GM12878 (cell line): ENCODE data around the gene ZNF423. TPM values are rescaled to one million over a fixed set of nuclear protein-coding genes. Genes with fewer than 3 reads are reported as not detected.

ENCODE experiments used
- ASH2L ChIP-seq: fragments of 300-600, 200-600 bp; sonication (generic); IDR thresholded peaks from 2 replicates; pipeline ENCODE4 v1.6.1; 2017; ENCODE audit warnings: low read depth, mild to moderate bottlenecking, borderline replicate concordance
- E2F8 ChIP-seq: fragments of 450-650 bp; IDR thresholded peaks from 2 replicates; pipeline ENCODE4 v1.6.1; 2018; ENCODE audit warnings: mild to moderate bottlenecking, low read depth, moderate library complexity; ENCODE audit not compliant: partially characterized antibody
- RAD21 ChIP-seq: IDR thresholded peaks from 2 replicates; pipeline ENCODE4 v1.6.1; 2011; ENCODE audit warnings: mild to moderate bottlenecking, low read depth, low read length, moderate library complexity; ENCODE audit not compliant: insufficient read depth
- ZBED1 ChIP-seq: IDR thresholded peaks from 2 replicates; pipeline ENCODE4 v1.6.1; 2016; ENCODE audit warnings: borderline replicate concordance
- ZBTB4 ChIP-seq: fragments of 450-650 bp; formaldehyde crosslinking; IDR thresholded peaks from 2 replicates; pipeline ENCODE4 v1.4.0; 2022; ENCODE audit warnings: mild to moderate bottlenecking, moderate library complexity
- polyA plus RNA-seq, 11 experiments: library from polyadenylated mRNA; depleted of rRNA in 4 of 11; unstranded in 6 of 11; stranded (reverse) in 5 of 11; fragments of >200 nt; fragmentation: Nextera tagmentation in 4 of 11; fragmentation: Illumina TruSeq in 1 of 11; extraction: Ambion mirVana in 4 of 11; extraction: Trizol in 1 of 11; gene quantifications; 1 replicate in 1 of 11; 2 replicates in 10 of 11; pipeline versions ENCODE4 v1.2.1 to v1.2.3, GENCODE V29; 2011 to 2016; ENCODE audit warnings: inconsistent platforms in 2 of 11, missing spikeins in 2 of 11, low read depth in 1 of 11
- total RNA-seq, 4 experiments: library from RNA; depleted of rRNA in 3 of 4; stranded (reverse); fragments of >200 nt in 3 of 4; fragmentation: Illumina TruSeq in 1 of 4; extraction: Trizol in 1 of 4; gene quantifications; 2 replicates each; pipeline versions ENCODE4 v1.2.1 to v1.2.3, GENCODE V29; 2013 to 2021
- TF ChIP-seq, protein P1 (sequence below): fragments of 450-650 bp; IDR thresholded peaks from 2 replicates; pipeline ENCODE4 v1.6.1; 2014; ENCODE audit warnings: mild to moderate bottlenecking

The ZNF423 gene
- total and polyA plus RNA-seq, 10 of the 15 experiments (the other 5 are each of a cell fraction or from before 2014, with no cell fraction given), result 0.03 to 0.64 (median 0.10) TPM

GRCh38 chr16:49637511-49637910, 218.4 kb downstream of the ZNF423 start (continued):
- TF ChIP-seq ZBTB4 (no peak), E2F8 (no peak), RAD21 (no peak), ASH2L (no peak), ZBED1 (no peak)
- TF ChIP-seq, protein P1, sequence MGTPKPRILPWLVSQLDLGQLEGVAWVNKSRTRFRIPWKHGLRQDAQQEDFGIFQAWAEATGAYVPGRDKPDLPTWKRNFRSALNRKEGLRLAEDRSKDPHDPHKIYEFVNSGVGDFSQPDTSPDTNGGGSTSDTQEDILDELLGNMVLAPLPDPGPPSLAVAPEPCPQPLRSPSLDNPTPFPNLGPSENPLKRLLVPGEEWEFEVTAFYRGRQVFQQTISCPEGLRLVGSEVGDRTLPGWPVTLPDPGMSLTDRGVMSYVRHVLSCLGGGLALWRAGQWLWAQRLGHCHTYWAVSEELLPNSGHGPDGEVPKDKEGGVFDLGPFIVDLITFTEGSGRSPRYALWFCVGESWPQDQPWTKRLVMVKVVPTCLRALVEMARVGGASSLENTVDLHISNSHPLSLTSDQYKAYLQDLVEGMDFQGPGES, result no peak
